Stimulated activated CD4-positive, alpha-beta T cell treated with anti-CD3 and anti-CD28 coated beads, Interleukin-12 subunit alpha, Interleukin-12 subunit beta, amount 100 ng/mL, for 48 hours (primary cell): ENCODE data around the gene SMCR8.
"Not testable (repeated sequence)": the region's sequence is repeated elsewhere in the genome, so short reads cannot be mapped to it uniquely, and the experiment has no call there.

Source experiments
- DNase-seq, 3 donors: peaks; one replicate each; pipeline ENCODE4 v3.0.0-alpha.2; 2020; ENCODE audit warnings: low read depth in 2 of 3, low spot score in 1 of 3

The SMCR8 gene

DNA sequence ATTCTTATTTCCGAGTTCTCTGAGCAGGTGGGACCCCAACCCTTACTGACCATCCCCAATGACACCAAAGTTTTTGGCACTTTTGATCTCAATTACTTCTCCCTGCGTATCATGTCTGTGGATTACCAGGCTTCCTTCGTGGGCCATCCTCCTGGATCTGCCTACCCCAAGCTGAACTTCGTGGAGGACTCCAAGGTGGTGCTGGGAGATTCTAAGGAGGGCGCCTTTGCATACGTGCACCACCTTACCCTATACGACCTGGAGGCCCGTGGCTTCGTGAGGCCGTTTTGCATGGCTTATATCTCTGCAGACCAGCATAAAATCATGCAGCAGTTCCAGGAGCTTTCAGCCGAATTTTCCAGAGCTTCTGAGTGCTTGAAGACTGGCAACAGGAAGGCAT lies 868 bp downstream of the SMCR8 start:
- no peak for DNase-seq

DNA sequence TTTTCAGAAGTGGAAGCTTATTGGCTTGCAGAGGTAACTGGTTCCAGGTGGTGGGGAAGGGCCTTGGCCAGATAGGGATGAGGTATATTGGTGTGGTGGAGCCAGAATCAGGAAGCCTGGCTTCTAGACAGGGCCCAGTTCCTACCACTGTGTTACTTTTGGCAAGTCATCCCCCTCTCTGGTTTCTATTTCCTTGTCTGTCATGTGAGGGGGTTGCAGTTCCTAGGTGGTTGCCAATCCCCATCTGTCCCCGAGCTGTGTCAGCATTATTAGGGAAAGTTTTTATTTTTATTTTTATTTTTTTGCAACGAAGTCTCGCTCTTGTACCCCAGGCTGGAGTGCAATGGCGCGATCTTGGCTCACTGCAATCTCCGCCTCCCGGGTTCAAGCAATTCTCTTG lies 3.0 kb downstream of the SMCR8 start:
- DNase-seq, result no peak

GRCh38 chr17:18318771-18319450 lies 3.8 kb downstream of the SMCR8 start:
- no peak for DNase-seq

DNA sequence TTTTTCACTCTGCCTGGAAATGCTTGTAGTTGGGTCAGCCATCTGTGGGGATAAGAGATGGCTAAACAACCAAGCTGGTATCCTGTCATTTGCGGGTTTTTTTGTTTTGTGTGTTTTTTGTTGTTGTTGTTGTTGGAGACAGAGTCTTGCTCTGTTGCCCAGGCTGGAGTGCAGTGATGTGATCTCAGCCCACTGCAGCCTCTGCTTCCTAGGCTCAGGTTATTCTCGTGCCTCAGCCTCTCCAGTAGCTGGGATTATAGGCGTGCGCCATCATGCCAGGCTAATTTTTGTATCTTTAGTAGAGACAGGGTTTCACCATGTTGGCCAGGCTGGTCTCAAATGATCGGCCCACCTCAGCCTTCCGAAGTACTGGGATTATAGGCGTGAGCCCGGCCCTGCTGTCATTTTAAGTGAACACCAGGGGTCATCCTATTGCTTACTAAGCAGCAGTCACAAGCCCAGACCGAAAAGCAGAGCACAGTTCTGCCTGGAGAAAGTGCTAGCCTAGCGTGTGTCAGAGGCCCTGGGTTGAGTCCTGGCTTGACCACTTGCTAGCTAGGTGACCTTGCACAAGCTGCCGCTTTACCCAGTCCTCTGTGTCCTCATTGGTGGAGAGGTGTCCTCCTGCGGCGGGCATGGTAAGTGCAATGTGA lies 4.6 kb downstream of the SMCR8 start:
- DNase-seq, result no peak

- no peak for DNase-seq
Measured at GRCh38 chr17:18320301-18320700, 5.2 kb downstream of the SMCR8 start.

DNA sequence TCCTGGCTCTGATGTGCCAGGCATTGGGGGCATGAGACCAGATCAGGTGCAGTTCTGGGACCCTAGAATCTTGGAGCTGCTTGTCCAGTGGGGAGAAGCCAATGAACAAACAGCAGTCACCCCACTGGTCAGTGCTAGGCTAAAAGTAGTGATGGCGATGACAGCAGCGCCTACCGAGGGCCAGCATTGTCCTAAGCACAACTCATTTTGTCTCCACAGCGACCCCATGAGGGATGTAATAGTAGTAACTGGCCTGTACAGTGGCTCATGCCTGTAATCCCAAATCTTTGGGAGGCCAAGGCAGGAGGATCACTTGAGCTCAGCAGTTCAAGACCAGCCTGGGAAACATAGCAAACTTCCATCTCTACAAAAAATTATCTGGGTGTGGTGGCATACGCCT lies 6.2 kb downstream of the SMCR8 start:
- DNase-seq, result no peak

DNA sequence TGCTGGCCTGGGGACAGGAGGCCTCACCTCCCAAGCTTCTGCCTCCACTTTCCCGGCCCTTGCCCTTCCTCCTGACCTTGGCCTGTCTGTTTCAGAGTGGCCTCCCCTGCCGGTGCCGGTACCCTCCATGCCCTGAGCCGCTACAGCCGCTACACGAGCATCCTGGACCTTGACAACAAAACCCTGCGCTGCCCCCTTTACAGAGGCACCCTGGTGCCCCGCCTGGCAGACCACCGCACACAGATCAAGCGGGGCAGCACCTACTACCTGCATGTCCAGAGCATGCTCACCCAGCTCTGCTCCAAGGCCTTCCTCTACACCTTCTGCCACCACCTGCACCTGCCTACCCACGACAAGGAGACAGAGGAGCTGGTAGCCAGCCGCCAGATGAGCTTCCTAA lies 7.4 kb downstream of the SMCR8 start:
- no peak for DNase-seq

GRCh38 chr17:18323007-18323406 lies 7.9 kb downstream of the SMCR8 start:
- DNase-seq, result no peak

- DNase-seq, result no peak
Measured at GRCh38 chr17:18323507-18324139, 8.5 kb downstream of the SMCR8 start.

GRCh38 chr17:18324140-18325050 lies 9.3 kb downstream of the SMCR8 start:
- DNase-seq, result no peak

DNA sequence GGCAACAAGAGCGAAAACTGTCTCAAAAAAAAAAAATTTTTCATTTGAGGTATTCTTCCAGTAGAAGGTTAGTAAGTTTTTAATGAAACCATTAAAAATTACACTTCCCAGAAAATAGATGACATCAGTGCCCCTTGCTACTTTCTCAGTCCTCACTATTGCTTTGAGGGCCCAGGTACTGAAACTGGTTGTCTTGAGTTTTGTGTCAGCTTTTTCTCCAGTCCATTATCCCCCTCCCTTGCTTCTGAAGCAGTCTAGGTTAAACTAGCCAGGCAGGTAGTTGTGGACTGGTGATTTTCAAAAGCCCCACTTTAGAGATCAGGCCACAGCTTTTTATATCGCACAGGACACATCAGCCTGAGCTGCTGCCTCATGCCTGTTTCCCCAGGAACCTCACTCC lies 10.9 kb downstream of the SMCR8 start:
- no peak for DNase-seq

DNA sequence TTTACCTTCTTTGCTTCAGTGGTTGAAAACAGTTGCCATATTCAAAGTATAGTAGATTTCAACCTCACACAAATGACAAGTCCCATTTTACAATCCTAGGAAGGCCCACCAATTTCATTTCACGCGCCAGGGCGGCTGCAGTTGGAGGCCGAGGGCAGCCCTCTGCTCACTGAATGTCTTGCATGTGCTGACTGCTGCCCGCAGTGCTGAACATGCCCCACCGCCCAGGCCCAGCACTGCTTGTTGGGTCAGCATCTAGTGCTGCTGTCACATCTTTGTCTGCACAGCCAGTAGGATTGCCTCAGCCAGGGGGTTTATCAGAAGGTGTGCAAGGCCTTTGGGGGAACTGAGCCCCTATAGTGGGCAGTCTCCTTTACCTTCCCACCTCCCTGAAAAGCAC lies 11.5 kb downstream of the SMCR8 start:
- no peak for DNase-seq

- DNase-seq, result no peak
Measured at GRCh38 chr17:18327093-18327492, 12.0 kb downstream of the SMCR8 start.

DNA sequence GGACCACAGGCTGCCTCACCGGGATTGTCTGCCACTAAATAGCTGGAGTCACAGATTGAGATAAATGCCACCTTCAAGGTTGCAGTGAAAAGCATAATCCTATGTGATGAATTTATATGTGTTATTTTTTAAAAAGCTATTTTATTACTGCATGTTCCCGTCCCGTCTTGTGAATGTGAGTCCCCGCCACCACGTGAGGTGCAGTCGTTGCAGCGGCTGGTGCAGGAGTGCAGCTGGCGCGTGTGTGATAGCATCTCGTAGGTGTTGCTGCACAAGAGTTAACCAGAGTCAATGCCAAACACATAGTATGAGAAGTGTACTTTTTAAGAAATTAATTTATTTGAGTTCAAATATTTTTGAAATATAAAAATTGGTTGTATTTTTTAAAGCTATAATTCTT lies 12.5 kb downstream of the SMCR8 start:
- no peak for DNase-seq

GRCh38 chr17:18328643-18329204 lies 13.6 kb downstream of the SMCR8 start:
- no peak for DNase-seq

- no peak for DNase-seq
Measured at GRCh38 chr17:18331879-18332278, 16.8 kb downstream of the SMCR8 start.

- DNase-seq, result no peak
Measured at GRCh38 chr17:18332909-18333489, 17.9 kb downstream of the SMCR8 start.

DNA sequence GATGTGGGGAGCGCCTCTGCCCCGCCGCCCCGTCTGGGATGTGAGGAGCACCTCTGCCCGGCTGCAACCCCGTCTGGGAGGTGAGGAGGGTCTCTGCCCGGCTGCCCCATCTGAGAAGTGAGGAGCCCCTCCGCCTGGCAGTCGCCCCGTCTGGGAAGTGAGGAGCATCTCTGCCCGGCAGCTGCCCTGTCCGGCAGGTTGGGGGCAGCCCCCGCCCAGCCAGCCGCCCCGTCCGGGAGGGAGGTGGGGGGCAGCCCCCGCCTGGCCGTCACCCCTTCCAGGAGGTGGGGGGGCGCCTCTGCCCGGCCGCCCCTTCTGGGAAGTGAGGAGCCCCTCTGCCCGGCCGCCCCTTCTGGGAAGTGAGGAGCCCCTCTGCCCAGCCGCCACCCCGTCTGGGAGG lies 23.1 kb downstream of the SMCR8 start:
- not testable (repeated sequence) for DNase-seq

DNA sequence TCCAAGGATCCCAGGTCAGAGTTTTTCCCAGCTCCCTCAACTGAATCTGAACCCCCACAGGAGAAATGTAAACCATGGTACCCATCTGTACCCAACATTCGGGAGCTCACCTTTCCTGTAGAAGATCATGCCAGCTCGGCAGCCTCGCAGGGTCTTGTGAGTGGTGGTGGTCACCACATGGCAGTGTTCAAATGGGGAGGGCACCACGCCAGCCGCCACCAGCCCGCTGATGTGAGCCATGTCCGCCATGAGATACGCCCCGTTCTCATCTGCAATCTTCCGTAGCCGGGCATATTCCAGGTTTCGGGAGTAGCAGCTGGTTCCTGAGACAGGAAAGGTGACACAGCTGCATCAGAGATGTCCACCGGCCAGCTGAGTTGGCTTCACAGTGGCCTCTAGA lies 24.8 kb downstream of the SMCR8 start:
- DNase-seq, result no peak

GRCh38 chr17:18344021-18344420 lies 28.9 kb downstream of the SMCR8 start:
- no peak for DNase-seq

GRCh38 chr17:18353541-18353940 lies 38.4 kb downstream of the SMCR8 start:
- DNase-seq, result no peak
